GM19023 (cell line): ENCODE data around the gene CLDN4.
"Not testable (repeated sequence)": the region's sequence is repeated elsewhere in the genome, so short reads cannot be mapped to it uniquely, and the experiment has no call there.

Source experiments
- ATAC-seq: cut with Tn5 transposase; IDR thresholded peaks from one replicate; pipeline ENCODE4 v1.9.1; 2021; ENCODE audit warnings: mild to moderate bottlenecking, moderate library complexity; ENCODE audit not compliant: unreplicated experiment

The CLDN4 gene

GRCh38 chr7:73823257-73823656 is 7.5 kb upstream of the CLDN4 start:
- no peak for ATAC-seq

GRCh38 chr7:73823873-73824592 is 6.8 kb upstream of the CLDN4 start:
- no peak for ATAC-seq

GRCh38 chr7:73824986-73825385 is 5.8 kb upstream of the CLDN4 start:
- no peak for ATAC-seq

- ATAC-seq = no peak
These were observed 3.2 kb upstream of the CLDN4 start for GRCh38 chr7:73827567-73828106.

GRCh38 chr7:73828107-73828803 is 2.5 kb upstream of the CLDN4 start:
- ATAC-seq = no peak

- no peak for ATAC-seq
These were observed 1.8 kb upstream of the CLDN4 start for GRCh38 chr7:73828972-73829371.

GRCh38 chr7:73829505-73829904 is 1.3 kb upstream of the CLDN4 start:
- ATAC-seq = no peak

GRCh38 chr7:73829921-73830680 is 695 bp upstream of the CLDN4 start:
- ATAC-seq = no peak

- no peak for ATAC-seq
These were observed 713 bp downstream of the CLDN4 start for GRCh38 chr7:73831584-73831833.

- ATAC-seq = no peak
These were observed 1.2 kb downstream of the CLDN4 start for GRCh38 chr7:73831834-73832651.

GRCh38 chr7:73832806-73833205 is 2.0 kb downstream of the CLDN4 start:
- no peak for ATAC-seq

GRCh38 chr7:73833251-73833919 is 2.6 kb downstream of the CLDN4 start:
- ATAC-seq = no peak

GRCh38 chr7:73834626-73835191 is 3.9 kb downstream of the CLDN4 start:
- ATAC-seq = no peak

- ATAC-seq = not testable (repeated sequence)
These were observed 6.4 kb downstream of the CLDN4 start for GRCh38 chr7:73837167-73837566.

- no peak for ATAC-seq
These were observed 7.8 kb downstream of the CLDN4 start for GRCh38 chr7:73838642-73839041.

GRCh38 chr7:73839290-73839689 is 8.5 kb downstream of the CLDN4 start:
- no peak for ATAC-seq

GRCh38 chr7:73839743-73840714 is 9.2 kb downstream of the CLDN4 start:
- ATAC-seq = no peak

GRCh38 chr7:73840715-73841379 is 10.1 kb downstream of the CLDN4 start:
- ATAC-seq = no peak
